GM12878 (cell line): ENCODE results near the gene PMP22. TPM values are rescaled to one million over a fixed set of nuclear protein-coding genes. Genes with fewer than 3 reads are reported as not detected.

Source experiments
- ATAC-seq: fragments of 200-7000 bp; cut with Tn5 transposase; 3 replicates; pipeline ENCODE4 v1.9.1; 2020; ENCODE audit warnings: mild to moderate bottlenecking, moderate library complexity
- BruUV-seq: library from RNA; stranded (reverse); fragments of 400-500 nt; replicated peaks from 2 replicates; lab custom pipeline; 2021; lab: Mats Ljungman, UMichigan
- CTCF ChIA-PET: fragments of 300-600 bp; sonication (Branson Sonifier 250); formaldehyde crosslinking; extraction: SDS; loops from one replicate; lab custom pipeline; 2021; ENCODE audit warnings: inconsistent platforms; lab: Yijun Ruan, JAX
- POLR2A ChIA-PET: fragments of 350-600 bp; formaldehyde crosslinking; extraction: SDS; loops from one replicate; lab custom pipeline; 2021; ENCODE audit warnings: inconsistent platforms; lab: Charles Lee
- RAD21 ChIA-PET: fragments of 300-600 bp; sonication (Branson Sonifier 250); formaldehyde crosslinking; loops from one replicate; lab custom pipeline; 2023; ENCODE audit warnings: antibody characterized with exemption; ENCODE audit not compliant: unreplicated experiment; lab: Charles Lee
- SMC1A ChIA-PET: fragments of 300-600 bp; sonication (Branson Sonifier 250); formaldehyde crosslinking; loops from one replicate; lab custom pipeline; 2023; ENCODE audit not compliant: unreplicated experiment, uncharacterized antibody; lab: Charles Lee
- DNase-seq: peaks from one replicate; pipeline ENCODE4 v3.0.0-alpha.2; 2011; ENCODE audit warnings: low read depth, low spot score
- FAIRE-seq: peaks from 3 replicates; lab custom pipeline; 2011; peaks lifted over from hg19 to GRCh38; lab: Jason Lieb, UNC
- H2AFZ ChIP-seq: 2 replicates; pipeline ENCODE4 v1.6.0; 2011; ENCODE audit warnings: low read depth, low read length, control low read depth; ENCODE audit not compliant: control insufficient read depth
- H3K27ac ChIP-seq: 2 replicates; pipeline ENCODE4 v1.5.1; 2011; ENCODE audit warnings: control low read depth; ENCODE audit not compliant: control insufficient read depth, insufficient read depth
- H3K27me3 ChIP-seq, 2 experiments: replicated peaks in 1 of 2; 2 replicates each; pipeline versions ENCODE4 v1.6.0 to v1.6.1; 2011; ENCODE audit warnings: low read length in 1 of 2; ENCODE audit not compliant: control insufficient read depth in 2 of 2, insufficient read depth in 2 of 2
- H3K36me3 ChIP-seq, 2 experiments: 2 replicates each; pipeline ENCODE4 v1.5.1; 2011; ENCODE audit warnings: low read length in 1 of 2; ENCODE audit not compliant: control insufficient read depth in 2 of 2, insufficient read depth in 2 of 2
- H3K4me1 ChIP-seq: 2 replicates; pipeline ENCODE4 v1.6.1; 2011; ENCODE audit warnings: mild to moderate bottlenecking, low read length, moderate library complexity, mixed read lengths; ENCODE audit not compliant: control insufficient read depth, insufficient read depth
- H3K4me2 ChIP-seq: 2 replicates; pipeline ENCODE4 v1.6.0; 2011; ENCODE audit warnings: control low read depth; ENCODE audit not compliant: control insufficient read depth, insufficient read depth
- H3K4me3 ChIP-seq: fragments of 200-600 bp; sonication (generic); 2 replicates; pipeline ENCODE4 v1.5.1; 2016
- H3K79me2 ChIP-seq: 2 replicates; pipeline ENCODE4 v1.6.0; 2011; ENCODE audit warnings: low read length; ENCODE audit not compliant: control insufficient read depth, insufficient read depth
- H3K9ac ChIP-seq: 2 replicates; pipeline ENCODE4 v1.8.0; 2011; ENCODE audit warnings: low read length, control low read depth, mixed read lengths; ENCODE audit not compliant: control insufficient read depth, insufficient read depth
- H3K9me3 ChIP-seq: replicated peaks from 3 replicates; pipeline ENCODE4 v1.5.1; 2011; ENCODE audit warnings: mild to moderate bottlenecking, low read length; ENCODE audit not compliant: control insufficient read depth, insufficient read depth
- H4K20me1 ChIP-seq: 2 replicates; pipeline ENCODE4 v1.6.0; 2011; ENCODE audit not compliant: control insufficient read depth, insufficient read depth
- BMI1 ChIP-seq: fragments of 450-650 bp; IDR thresholded peaks from 2 replicates; pipeline ENCODE4 v1.6.1; 2016; ENCODE audit warnings: mild to moderate bottlenecking, moderate library complexity, borderline replicate concordance
- CREB1 ChIP-seq: IDR thresholded peaks from 2 replicates; pipeline ENCODE4 v1.6.1; 2012; ENCODE audit warnings: low read depth, mild to moderate bottlenecking, inconsistent platforms
- EGR1 ChIP-seq, 2 experiments: IDR thresholded peaks; 1 replicate in 1 of 2; 2 replicates in 1 of 2; pipeline ENCODE4 v1.6.1; 2011 to 2012; ENCODE audit warnings: low read depth in 2 of 2, low read length in 2 of 2, borderline replicate concordance in 1 of 2, mild to moderate bottlenecking in 1 of 2, moderate library complexity in 1 of 2
- SMAD1 ChIP-seq: fragments of 450-650 bp; IDR thresholded peaks from 2 replicates; pipeline ENCODE4 v1.6.1; 2018; ENCODE audit warnings: mild to moderate bottlenecking, low read depth; ENCODE audit not compliant: partially characterized antibody
- USF1 ChIP-seq: IDR thresholded peaks from 2 replicates; pipeline ENCODE4 v1.6.1; 2011; ENCODE audit warnings: borderline replicate concordance, low read depth, mild to moderate bottlenecking, moderate library complexity, mixed read lengths, low read length; ENCODE audit not compliant: insufficient read depth; ENCODE audit errors: extremely low read length
- ZNF687 ChIP-seq: fragments of 450-650 bp; IDR thresholded peaks from 2 replicates; pipeline ENCODE4 v1.6.1; 2017; ENCODE audit warnings: mild to moderate bottlenecking, moderate library complexity
- WGBS: methylation state at CpG from one replicate; pipeline ENCODE4 v1.1.6; 2016; ENCODE audit warnings: low lambda C conversion rate; ENCODE audit not compliant: insufficient replicate concordance, insufficient coverage; ENCODE audit errors: missing lambda C conversion rate; 5-methylcytosine and 5-hydroxymethylcytosine counted together
- in situ Hi-C: fragments of 300-500 bp; cut with MboI; formaldehyde crosslinking; loops from 9 replicates; pipeline ENCODE4 v1.14.3; 2018; ENCODE audit warnings: mixed read lengths
- intact Hi-C: fragments of 100-400 bp; cut with micrococcal nuclease; formaldehyde crosslinking; loops from one replicate; pipeline ENCODE4 v1.14.2; 2022; ENCODE audit not compliant: unreplicated experiment
- polyA plus RNA-seq, 11 experiments: library from polyadenylated mRNA; depleted of rRNA in 4 of 11; unstranded in 6 of 11; stranded (reverse) in 5 of 11; fragments of >200 nt; fragmentation: Nextera tagmentation in 4 of 11; fragmentation: Illumina TruSeq in 1 of 11; extraction: Ambion mirVana in 4 of 11; extraction: Trizol in 1 of 11; gene quantifications; 1 replicate in 1 of 11; 2 replicates in 10 of 11; pipeline versions ENCODE4 v1.2.1 to v1.2.3, GENCODE V29; 2011 to 2016; ENCODE audit warnings: inconsistent platforms in 2 of 11, missing spikeins in 2 of 11, low read depth in 1 of 11
- total RNA-seq, 4 experiments: library from RNA; depleted of rRNA in 3 of 4; stranded (reverse); fragments of >200 nt in 3 of 4; fragmentation: Illumina TruSeq in 1 of 4; extraction: Trizol in 1 of 4; gene quantifications; 2 replicates each; pipeline versions ENCODE4 v1.2.1 to v1.2.3, GENCODE V29; 2013 to 2021

PMP22 gene
- total and polyA plus RNA-seq, 10 of the 15 experiments (the other 5 are each of a cell fraction or from before 2014, with no cell fraction given) = 0.59 TPM; not detected in 9

- no peak for TF ChIP-seq USF1
- TF ChIP-seq SMAD1 = no peak
- no peak for TF ChIP-seq BMI1
Observed at GRCh38 chr17:15255713-15256454, 9.2 kb downstream of the PMP22 start (continued).

- intact Hi-C loops = no loop called here
- Histone ChIP-seq H3K79me2 (no peaks in the 10 kb centered on the region), H3K36me3 (no peaks in the 10 kb centered on the region), H3K9ac (no peak overlapping the region), H3K9me3 (no peaks in the 10 kb centered on the region), H3K27ac (no peak overlapping the region), H2AFZ (no peak overlapping the region), H3K4me1 (no peaks in the 10 kb centered on the region), H4K20me1 (no peaks in the 10 kb centered on the region; the same call in 1 of the 2 replicates), H3K4me2 (no peak overlapping the region), H3K4me3 (no peak overlapping the region), H3K27me3 (no peaks in the 10 kb centered on the region)
- RAD21 ChIA-PET = no interaction called here
- WGBS = 41% methylated on average over 11 of the region's 11 CpGs
- TF ChIP-seq EGR1 (IDR thresholded peaks at IDR 0.05; ENCODE audit: borderline replicate concordance in 1 of 2, low read depth in 2 of 2, low read length in 2 of 2) = no peak
- TF ChIP-seq CREB1 = no peak
- TF ChIP-seq ZNF687 = no peak
- SMC1A ChIA-PET = no interaction called here
- no TSS peak for BruUV-seq
- in situ Hi-C loops = loop anchor here (25.0 kb wide), 1 partner anchor 737 kb away; the partner anchor contains the start of genes TTC19 and ZSWIM7
- DNase-seq (no peak), FAIRE-seq (no peak), ATAC-seq (no peak)
- POLR2A ChIA-PET = no interaction called here
- CTCF ChIA-PET = interaction anchor here (1.3 kb wide), 1 partner anchor 9 kb away, joined by 4 read pairs; no protein-coding TSS in a partner anchor
Observed at GRCh38 chr17:15250135-15250860, 14.8 kb downstream of the PMP22 start.
